HG02981 (cell line): ENCODE results near the gene RRP36.
"Not testable (repeated sequence)": the region's sequence is repeated elsewhere in the genome, so short reads cannot be mapped to it uniquely, and the experiment has no call there.

Source experiments
- ATAC-seq: cut with Tn5 transposase; IDR thresholded peaks from one replicate; pipeline ENCODE4 v1.9.1; 2021; ENCODE audit warnings: mild to moderate bottlenecking, moderate library complexity; ENCODE audit not compliant: unreplicated experiment

RRP36 gene

GRCh38 chr6:43036712-43037111 is 15.3 kb downstream of the RRP36 start:
- no peak for ATAC-seq

DNA sequence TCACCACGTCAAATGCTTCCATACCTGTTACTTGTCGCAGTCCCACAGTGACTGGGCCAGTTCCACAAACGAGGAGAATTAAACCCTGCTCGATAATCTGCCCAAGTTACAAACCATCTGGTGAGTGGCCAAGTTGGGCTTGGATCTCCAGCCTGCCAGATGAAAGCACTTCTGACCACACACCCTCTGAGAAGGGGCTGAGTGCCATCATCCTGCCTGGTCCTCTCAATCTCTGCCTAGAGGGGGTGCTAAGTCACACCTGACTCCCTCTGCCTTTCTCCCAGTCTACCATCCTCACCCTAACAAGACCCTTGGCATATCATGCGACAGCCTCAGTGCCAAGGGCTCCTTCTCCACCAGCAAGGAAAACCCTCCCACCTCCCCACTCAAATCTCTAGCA is 15.8 kb downstream of the RRP36 start:
- ATAC-seq = no peak

DNA sequence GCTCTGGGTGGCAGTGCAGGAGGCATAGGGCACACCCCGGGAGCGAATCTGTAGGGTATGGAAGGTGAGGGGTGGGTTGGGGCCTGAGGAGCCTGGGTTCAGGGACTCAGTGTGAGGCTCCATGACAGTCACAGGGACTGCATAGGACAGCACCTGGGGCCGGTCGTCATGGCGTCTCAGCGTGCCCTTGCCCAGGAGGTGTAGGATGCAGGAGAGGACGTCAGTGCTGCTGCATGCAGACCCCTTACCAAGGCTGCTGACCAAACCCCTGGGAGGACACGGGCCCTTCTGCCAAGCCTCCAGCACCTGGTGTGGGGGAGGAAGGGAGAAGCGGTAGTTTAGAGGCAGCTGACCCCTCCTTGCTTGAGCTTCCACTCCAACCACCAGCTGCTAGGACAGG is 16.3 kb downstream of the RRP36 start:
- ATAC-seq = no peak

DNA sequence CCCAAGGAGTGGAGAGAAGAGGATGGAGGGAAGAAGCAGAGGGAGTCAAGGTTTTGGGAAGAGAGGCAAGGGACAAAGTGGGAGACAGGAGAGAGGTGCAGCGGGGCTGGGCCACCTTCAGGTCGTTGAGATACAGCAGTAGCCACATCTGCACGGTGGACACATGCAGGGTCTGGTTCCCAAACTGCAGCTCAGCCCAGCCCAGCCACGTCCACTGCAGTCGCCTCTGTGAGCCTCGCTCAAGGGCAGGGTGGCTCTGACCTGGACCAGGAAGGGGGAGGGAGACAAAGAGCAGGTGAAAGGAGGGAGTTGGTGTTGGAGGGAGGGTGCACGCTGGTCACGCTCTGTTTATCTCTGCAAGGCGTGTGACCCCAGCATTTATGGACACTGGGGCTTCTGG is 17.3 kb downstream of the RRP36 start:
- ATAC-seq = no peak

GRCh38 chr6:43040542-43041257 is 19.3 kb downstream of the RRP36 start:
- ATAC-seq = no peak

DNA sequence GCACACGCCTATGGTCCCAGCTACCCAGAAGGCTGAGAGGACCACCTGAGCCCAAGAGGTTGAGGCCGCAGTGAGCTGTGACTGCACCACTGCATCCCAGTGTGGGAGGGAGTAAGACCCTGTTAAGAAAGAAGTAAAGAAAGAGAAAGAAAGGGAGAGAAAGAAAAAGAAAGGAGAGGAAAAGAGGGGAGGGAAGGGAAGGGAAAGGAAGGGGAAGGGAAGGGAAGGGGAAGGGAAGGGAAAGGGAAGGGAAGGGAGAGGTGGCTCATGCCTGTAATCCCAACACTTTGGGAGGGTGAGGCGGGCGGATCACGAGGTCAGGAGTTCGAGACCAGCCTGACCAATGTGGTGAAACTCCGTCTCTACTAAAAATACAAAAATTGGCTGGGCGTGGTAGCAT is 20.1 kb downstream of the RRP36 start:
- ATAC-seq = not testable (repeated sequence)

DNA sequence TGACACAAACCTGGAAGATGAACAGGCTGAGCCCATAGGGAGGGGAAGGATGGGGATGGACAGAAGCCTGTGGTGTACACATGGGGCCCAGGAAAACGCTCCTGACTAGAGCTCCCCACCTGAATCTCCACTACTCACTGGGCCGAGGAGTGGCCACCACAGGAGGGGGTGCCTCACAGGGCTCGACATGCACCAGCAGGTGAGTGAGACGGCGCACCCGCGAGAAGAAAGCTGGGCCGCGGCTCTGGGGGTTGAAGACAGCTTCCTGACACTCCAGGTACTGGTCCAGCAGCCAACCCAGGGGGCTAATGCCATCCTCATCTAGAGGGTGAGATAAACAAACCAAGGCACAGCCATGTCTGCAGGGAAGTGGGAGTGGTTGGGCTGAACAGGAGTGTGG is 21.9 kb downstream of the RRP36 start:
- no peak for ATAC-seq

GRCh38 chr6:43045371-43045930 is 24.0 kb downstream of the RRP36 start:
- ATAC-seq = no peak

DNA sequence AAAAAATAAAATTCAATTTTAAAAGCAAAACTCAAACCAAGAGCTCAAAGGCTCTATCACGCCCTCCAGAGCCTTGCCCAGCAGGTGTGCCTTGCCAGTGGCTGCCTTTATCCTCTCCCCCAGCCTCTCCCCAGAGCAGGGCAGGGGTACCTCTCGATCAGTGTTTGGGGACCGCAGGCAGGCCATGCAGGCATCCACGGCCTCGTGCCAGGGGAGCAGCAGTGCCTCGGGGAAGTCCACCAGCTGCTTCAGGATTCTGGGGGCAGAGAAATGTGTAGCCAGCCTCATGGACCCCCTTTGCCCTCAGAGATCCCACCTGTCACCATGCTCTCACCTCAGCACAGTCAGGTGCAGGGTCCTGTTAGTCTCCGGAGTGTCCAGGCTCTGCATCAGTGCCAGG is 26.6 kb downstream of the RRP36 start:
- ATAC-seq = no peak

DNA sequence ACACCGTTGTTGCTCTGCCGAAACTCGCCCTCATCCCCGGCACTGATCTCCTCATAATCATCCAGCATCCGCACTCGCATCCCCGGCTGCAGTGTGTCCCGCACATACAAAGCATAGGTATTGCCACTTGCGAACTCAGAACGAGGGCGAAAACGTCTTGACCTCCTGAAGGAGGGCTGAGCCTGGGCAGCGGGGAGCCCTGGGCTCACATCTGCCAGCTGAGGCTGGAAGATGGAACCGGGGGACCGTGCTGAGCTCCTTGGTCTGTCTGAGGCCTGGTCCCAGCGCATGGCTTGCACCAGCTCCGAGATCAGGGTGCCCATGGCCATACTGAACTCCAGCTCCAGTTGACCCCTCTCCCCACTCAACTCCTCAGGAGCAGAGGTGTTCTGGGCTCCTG is 29.6 kb downstream of the RRP36 start:
- ATAC-seq = no peak

DNA sequence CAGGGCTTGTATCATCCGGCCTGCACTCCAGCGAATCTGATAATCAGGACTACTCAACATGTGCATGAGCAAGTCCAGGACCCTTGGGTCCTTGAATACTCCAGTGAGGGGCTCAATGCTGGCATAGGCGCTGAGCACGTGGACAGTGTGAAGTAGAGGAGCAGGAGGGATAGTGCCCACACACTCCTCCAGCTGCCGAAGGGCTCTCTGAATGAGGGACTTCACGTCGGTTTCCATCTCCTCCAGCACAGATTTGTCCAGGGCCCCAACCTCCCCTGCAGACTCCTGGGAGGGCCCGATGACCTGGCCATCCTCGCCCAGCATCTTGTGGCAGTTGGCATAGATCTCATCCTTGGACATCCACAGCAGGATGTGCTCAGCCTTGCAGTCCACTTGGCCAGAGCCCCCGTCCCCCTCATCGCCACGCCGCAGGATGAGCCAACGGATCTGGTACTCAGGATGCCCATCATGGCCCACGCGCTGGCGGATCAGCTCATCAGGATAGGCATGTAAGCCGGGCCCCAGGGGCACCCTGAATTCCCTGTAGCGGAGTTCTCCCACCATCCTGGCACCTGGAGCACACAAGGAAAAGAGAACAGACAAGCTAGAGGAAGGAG is 30.9 kb downstream of the RRP36 start:
- ATAC-seq = no peak

- ATAC-seq = peak; percentile 14
These were observed 31.6 kb downstream of the RRP36 start for GRCh38 chr6:43052842-43053544.

DNA sequence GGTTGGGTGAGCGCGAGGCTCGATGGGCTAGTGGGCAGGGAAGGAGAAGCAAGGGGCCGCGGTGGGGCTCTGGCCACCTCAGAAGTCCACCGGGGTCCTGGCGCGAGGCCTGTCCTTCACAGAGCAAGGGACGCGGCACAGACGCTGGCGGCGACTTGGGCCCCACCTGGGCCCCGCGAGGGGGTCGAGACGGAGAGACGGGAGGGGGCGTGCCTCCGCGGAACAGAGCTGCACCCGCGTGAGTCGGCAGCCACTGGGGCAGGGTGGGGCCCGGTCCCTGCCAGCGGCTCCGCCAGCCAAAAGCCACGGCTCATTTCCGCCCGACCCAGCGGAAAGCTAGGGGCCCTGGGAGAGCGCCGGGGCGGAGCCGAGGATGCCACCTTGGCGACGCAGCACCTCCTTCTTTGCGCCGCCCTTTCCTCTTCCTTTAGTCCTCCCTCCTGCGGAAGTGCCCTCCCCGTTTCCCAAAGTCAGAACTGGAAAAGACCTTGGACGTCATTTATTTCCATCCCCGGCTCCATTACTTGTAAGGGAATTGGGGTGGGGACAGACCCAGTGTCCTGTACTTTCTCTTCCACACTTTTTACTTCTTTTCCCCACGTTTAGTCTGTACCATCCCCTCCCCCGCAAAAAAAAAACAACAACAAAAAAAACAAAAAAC is 32.3 kb downstream of the RRP36 start, which contains the start of gene CUL7:
Gene CUL7 (minus strand): TSS at position 307 of the 661 bp plus-strand sequence. CDS start 1,063 bp downstream, outside the sequence.
- ATAC-seq = peak; percentile 90

DNA sequence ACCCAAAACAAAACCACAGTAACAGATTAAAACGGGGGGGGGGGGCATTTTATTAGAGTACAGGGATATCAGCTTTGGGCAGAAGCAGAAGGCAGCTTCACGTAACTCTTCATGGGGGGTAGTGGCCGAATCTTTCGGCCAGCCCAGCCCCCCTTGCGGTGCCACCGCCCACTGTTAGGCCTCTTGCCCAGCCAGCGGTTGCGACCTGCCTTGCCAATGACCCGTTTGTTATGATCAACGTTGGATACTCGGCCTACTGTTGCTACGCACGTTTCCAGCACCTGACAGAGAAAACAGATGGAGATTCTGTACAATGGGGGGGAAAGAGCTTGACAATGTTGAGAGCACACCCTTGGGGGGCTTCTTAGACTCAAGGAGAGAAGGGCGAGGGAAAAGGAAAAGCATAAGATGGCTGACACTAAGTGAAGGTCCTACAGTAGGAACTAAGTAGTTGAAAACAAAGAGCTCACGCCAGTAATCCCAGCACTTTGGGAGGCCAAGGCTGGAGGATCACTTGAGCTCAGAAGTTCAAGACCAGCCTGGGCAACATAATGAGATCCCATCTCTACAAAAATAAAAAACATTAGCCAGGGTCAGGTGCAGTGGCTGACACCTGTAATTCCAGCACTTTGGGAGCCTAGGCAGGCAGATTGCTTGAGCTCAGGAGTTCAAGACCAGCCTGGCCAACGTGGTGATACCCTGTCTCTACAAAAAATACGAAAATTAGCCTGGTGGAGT is 33.0 kb downstream of the RRP36 start:
- no peak for ATAC-seq

GRCh38 chr6:43055966-43056365 is 34.5 kb downstream of the RRP36 start:
- no peak for ATAC-seq

DNA sequence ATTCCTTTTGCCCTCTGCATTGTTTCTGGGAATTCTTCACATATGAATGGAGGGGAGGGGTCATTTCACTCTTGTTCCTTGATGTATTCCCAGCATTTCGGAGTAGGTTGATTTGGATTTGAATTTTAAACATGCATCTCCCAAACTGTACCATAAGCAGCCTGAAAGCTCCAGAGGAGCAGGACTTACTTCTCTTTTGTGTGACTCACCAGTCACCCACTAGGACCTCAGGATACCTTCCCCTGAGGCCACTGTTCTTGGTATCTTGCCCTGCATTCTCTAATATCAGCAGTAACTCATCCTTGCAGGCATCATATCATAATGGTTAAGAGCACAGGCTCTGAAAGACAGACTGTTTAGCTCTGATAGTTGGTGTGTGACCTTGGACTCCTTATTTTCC is 37.1 kb downstream of the RRP36 start:
- no peak for ATAC-seq

- peak; percentile 88 for ATAC-seq
These were observed 38.0 kb downstream of the RRP36 start, which contains the start of the genes KLC4 and MRPL2 for GRCh38 chr6:43059168-43060033. KLC4 (plus strand) TSS chr6:43059631; CDS start chr6:43061336, 1,705 bp downstream. MRPL2 (minus strand) TSS chr6:43059434; CDS start chr6:43059381, 53 bp downstream.

DNA sequence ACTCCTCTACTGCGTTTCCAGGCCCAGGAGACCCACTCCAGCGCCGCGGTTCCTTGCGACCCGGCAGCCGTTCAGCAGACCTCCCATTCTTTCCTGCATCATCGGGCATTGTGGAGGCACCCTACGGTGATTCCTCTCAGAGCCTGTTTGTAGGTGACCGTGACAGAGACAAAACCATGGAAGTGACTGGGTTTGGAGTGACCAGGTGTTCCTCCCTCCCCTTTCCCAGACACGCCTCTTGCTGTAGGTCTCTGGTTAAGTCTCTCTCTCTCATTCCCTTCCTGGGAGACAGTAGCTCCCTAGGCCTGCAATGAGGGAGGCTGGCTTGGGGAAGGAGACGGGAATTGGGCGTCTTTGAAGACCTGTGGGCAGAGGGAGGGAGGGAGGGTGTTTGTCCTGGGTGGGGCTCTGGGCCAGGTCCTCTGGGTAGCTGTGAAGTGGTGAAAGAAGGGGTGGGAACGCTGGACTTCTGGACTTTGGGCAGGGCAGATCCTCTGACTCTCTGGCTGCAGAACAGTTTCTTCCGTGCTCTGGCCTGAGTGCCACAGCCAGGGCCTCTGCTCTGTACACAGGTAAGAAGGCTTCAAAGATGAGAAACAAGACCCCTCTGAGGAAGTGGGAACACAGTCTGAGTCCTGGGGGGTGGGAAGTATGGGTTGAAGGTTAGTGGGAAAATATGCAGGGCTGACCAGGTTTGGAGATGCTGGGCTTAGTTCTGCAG is 38.8 kb downstream of the RRP36 start:
- no peak for ATAC-seq
